ENCODE measurements around the gene ZNG1F.
"Not testable (repeated sequence)": the region's sequence is repeated elsewhere in the genome, so short reads cannot be mapped to it uniquely, and the experiment has no call there.

DNA sequence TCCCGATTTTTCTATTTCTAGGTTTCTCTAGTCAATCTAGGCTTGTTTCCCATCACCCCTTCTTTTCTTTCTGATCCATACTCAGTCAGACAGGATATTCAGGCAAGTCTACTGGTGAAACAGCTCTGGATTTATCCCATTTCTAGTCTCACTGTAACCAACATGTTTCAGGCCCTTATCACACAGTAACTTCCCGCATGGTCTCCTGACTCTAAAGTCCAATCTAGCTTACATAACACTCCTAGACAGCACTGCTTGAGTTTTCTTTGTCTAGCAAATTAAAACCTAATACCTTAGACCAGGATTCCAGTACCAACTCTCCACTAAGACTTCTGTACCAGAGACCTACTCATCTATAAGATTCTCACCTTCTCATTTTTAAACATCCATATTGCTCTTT lies 47.2 kb downstream of the ZNG1F start:
- not testable (repeated sequence) for TF ChIP-seq POLR2A (IDR thresholded peaks at IDR 0.05)
- TF ChIP-seq, protein P1, sequence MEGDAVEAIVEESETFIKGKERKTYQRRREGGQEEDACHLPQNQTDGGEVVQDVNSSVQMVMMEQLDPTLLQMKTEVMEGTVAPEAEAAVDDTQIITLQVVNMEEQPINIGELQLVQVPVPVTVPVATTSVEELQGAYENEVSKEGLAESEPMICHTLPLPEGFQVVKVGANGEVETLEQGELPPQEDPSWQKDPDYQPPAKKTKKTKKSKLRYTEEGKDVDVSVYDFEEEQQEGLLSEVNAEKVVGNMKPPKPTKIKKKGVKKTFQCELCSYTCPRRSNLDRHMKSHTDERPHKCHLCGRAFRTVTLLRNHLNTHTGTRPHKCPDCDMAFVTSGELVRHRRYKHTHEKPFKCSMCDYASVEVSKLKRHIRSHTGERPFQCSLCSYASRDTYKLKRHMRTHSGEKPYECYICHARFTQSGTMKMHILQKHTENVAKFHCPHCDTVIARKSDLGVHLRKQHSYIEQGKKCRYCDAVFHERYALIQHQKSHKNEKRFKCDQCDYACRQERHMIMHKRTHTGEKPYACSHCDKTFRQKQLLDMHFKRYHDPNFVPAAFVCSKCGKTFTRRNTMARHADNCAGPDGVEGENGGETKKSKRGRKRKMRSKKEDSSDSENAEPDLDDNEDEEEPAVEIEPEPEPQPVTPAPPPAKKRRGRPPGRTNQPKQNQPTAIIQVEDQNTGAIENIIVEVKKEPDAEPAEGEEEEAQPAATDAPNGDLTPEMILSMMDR (IDR thresholded peaks at IDR 0.05): not testable (repeated sequence)

All from heart left ventricle (tissue), 13 donors.